PC-3 (cell line): Measurements from ENCODE around the gene LMNA.

Experiments used
- EZH2phosphoT487 ChIP-seq: fragments of 300-600 bp; sonication (generic); IDR thresholded peaks from 2 replicates; pipeline ENCODE4 v1.6.1; 2018; ENCODE audit warnings: mild to moderate bottlenecking, antibody characterized with exemption, low read length, borderline replicate concordance
- TF ChIP-seq, protein P1 (sequence below): fragments of 300-600 bp; sonication (generic); conservative IDR thresholded peaks from 2 replicates; pipeline ENCODE4 v1.5.1; 2017; ENCODE audit warnings: antibody characterized with exemption, low read depth, mild to moderate bottlenecking, low read length

DNA sequence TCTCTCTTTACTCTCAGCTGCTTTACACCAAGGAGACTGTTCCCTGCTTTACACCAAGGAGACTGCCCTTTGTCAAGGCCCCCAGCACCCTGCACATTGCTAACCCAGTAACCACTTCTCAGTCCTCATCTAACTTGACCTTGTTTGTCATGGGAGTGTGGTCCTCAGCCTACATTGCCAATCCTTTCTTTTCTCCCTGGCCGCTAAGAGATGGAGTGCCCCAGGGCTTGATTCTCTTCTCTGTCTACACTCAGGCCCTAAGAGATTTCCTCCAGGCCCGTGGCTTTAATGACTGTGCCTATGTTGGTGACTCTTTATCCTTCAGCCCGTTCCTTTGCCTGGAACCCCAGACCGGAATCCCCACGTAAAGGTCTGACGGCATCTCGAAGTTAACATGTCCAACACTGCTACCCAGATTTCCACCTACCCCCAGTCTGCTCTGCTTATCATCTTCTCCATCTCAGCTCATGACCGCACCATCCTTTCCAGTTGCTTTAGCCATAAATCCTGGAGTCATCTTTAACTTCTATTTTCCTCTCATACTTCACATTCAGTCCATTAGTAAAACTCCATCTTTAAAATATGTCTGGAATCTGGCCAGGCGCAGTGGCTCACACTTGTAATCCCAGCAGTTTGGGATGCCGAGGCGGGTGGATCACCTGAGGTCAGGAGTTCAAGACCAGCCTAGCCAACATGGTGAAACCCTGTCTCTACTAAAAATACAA lies 29.4 kb downstream of the LMNA start:
- no peak for TF ChIP-seq EZH2phosphoT487
- TF ChIP-seq, protein P1, sequence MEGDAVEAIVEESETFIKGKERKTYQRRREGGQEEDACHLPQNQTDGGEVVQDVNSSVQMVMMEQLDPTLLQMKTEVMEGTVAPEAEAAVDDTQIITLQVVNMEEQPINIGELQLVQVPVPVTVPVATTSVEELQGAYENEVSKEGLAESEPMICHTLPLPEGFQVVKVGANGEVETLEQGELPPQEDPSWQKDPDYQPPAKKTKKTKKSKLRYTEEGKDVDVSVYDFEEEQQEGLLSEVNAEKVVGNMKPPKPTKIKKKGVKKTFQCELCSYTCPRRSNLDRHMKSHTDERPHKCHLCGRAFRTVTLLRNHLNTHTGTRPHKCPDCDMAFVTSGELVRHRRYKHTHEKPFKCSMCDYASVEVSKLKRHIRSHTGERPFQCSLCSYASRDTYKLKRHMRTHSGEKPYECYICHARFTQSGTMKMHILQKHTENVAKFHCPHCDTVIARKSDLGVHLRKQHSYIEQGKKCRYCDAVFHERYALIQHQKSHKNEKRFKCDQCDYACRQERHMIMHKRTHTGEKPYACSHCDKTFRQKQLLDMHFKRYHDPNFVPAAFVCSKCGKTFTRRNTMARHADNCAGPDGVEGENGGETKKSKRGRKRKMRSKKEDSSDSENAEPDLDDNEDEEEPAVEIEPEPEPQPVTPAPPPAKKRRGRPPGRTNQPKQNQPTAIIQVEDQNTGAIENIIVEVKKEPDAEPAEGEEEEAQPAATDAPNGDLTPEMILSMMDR, result no peak
